ENCODE measurements around the gene MEDAG.

Gene MEDAG

GRCh38 chr13:30898678-30899241 is 7.3 kb upstream of the MEDAG start:
- no peak overlapping the region for H3K27ac ChIP-seq (replicated peaks)

DNA sequence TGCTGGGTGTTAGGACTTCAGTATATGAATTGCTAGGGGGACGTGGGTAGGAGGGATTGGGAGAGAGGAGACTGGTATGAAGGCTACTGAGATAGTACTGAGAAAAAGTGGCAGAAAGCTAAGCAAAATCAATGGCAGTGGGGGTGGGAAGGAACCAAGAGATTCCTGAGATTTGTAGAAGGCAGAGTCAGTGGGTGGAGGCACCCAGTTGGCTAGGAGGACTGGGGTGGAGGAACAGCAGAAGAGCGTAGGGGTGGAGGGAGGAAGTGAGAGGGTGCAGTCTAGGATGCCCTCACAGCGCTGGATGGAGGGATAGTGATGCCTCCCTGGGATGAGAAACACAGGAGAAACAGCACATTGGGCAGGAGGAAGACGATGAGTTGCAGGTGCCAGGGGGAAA is 5.6 kb upstream of the MEDAG start:
- Histone ChIP-seq H3K4me3 (replicated peaks; ENCODE audit: insufficient read depth, low read length) (no peak overlapping the region), H3K27me3 (ENCODE audit: insufficient read depth, poor library complexity, severe bottlenecking) (peaks cover 41% of the 10 kb centered on the region), H3K27ac (replicated peaks) (no peak overlapping the region)
- DNase-seq (ENCODE audit: low read depth in 1 of 2, low spot score in 1 of 2), result no peak
- TF ChIP-seq POLR2AphosphoS5 (IDR thresholded peaks at IDR 0.05; ENCODE audit: low read depth), result no peak
- TF ChIP-seq, protein P1, sequence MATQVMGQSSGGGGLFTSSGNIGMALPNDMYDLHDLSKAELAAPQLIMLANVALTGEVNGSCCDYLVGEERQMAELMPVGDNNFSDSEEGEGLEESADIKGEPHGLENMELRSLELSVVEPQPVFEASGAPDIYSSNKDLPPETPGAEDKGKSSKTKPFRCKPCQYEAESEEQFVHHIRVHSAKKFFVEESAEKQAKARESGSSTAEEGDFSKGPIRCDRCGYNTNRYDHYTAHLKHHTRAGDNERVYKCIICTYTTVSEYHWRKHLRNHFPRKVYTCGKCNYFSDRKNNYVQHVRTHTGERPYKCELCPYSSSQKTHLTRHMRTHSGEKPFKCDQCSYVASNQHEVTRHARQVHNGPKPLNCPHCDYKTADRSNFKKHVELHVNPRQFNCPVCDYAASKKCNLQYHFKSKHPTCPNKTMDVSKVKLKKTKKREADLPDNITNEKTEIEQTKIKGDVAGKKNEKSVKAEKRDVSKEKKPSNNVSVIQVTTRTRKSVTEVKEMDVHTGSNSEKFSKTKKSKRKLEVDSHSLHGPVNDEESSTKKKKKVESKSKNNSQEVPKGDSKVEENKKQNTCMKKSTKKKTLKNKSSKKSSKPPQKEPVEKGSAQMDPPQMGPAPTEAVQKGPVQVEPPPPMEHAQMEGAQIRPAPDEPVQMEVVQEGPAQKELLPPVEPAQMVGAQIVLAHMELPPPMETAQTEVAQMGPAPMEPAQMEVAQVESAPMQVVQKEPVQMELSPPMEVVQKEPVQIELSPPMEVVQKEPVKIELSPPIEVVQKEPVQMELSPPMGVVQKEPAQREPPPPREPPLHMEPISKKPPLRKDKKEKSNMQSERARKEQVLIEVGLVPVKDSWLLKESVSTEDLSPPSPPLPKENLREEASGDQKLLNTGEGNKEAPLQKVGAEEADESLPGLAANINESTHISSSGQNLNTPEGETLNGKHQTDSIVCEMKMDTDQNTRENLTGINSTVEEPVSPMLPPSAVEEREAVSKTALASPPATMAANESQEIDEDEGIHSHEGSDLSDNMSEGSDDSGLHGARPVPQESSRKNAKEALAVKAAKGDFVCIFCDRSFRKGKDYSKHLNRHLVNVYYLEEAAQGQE (IDR thresholded peaks at IDR 0.05; ENCODE audit: insufficient replicate concordance, low read depth), result no peak
- no peak for TF ChIP-seq GABPA (IDR thresholded peaks at IDR 0.05; ENCODE audit: low read depth)
- TF ChIP-seq SPI1 (IDR thresholded peaks at IDR 0.05; ENCODE audit: borderline replicate concordance, low read depth), result no peak
- no peak for TF ChIP-seq CTCF (IDR thresholded peaks at IDR 0.05; ENCODE audit: insufficient read depth, low read length)

More at GRCh38 chr13:30898678-30899241, 7.3 kb upstream of the MEDAG start:
- no peak for DNase-seq (ENCODE audit: low read depth in 1 of 2, low spot score in 1 of 2)
- Histone ChIP-seq H3K4me3 (replicated peaks; ENCODE audit: insufficient read depth, low read length) (no peak overlapping the region), H3K27me3 (ENCODE audit: insufficient read depth, poor library complexity, severe bottlenecking) (peaks cover 26% of the 10 kb centered on the region)
- TF ChIP-seq, protein P1 (IDR thresholded peaks at IDR 0.05; ENCODE audit: insufficient replicate concordance, low read depth), result no peak
- TF ChIP-seq CTCF (IDR thresholded peaks at IDR 0.05; ENCODE audit: insufficient read depth, low read length), result no peak
- no peak for TF ChIP-seq GABPA (IDR thresholded peaks at IDR 0.05; ENCODE audit: low read depth)
- no peak for TF ChIP-seq POLR2AphosphoS5 (IDR thresholded peaks at IDR 0.05; ENCODE audit: low read depth)
- no peak for TF ChIP-seq SPI1 (IDR thresholded peaks at IDR 0.05; ENCODE audit: borderline replicate concordance, low read depth)

DNA sequence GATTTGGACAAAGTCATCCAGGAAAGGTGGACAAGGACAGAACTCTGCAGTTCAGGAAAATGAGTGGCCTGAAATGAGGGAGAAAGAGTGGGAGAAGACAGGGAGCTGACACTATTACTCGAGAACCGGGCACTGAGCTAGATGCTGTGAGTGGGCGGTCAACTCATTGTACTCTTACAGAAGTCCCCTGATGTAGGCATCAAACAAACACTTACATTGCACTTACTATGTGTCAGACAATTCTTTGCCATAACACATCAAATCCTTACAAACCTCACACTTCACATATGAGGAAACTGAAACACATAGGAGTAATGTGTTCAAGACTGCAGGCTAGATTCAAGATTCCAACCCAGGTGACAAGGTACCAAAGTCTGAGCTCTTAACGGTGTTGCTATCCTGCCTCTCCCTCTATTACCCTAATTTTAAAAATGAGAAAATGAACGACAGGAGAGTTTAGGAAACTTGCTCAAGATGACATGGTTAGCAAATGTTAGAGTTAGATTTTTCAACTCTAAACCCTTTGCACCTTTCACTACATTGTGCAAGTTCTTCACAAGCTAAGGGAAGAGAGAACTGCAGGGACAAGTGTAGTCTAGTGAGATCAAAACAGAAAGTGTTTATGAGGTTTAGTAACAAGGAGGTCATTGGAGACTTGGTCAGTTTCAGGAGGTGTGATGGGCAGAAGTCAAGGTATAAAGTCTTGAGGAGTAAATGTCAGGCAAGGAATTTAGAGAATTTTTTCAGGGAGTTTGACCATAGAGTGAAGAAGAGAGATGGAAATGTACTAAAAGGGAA is 4.9 kb upstream of the MEDAG start:
- no peak overlapping the region for H3K4me3 ChIP-seq (replicated peaks; ENCODE audit: insufficient read depth, low read length)
- TF ChIP-seq CTCF (IDR thresholded peaks at IDR 0.05; ENCODE audit: insufficient read depth, low read length), result no peak
- no peak for TF ChIP-seq SPI1 (IDR thresholded peaks at IDR 0.05; ENCODE audit: borderline replicate concordance, low read depth)
- no peak for TF ChIP-seq POLR2AphosphoS5 (IDR thresholded peaks at IDR 0.05; ENCODE audit: low read depth)
- no peak for TF ChIP-seq GABPA (IDR thresholded peaks at IDR 0.05; ENCODE audit: low read depth)
- TF ChIP-seq, protein P1 (IDR thresholded peaks at IDR 0.05; ENCODE audit: insufficient replicate concordance, low read depth), result no peak
- no peak for DNase-seq (ENCODE audit: low read depth in 1 of 2, low spot score in 1 of 2)
- no peak overlapping the region for H3K27ac ChIP-seq (replicated peaks)
- peaks cover 46% of the 10 kb centered on the region for H3K27me3 ChIP-seq (ENCODE audit: insufficient read depth, poor library complexity, severe bottlenecking)

All from HL-60 (cell line).